ENCODE results near the gene EFCAB12.

EFCAB12 gene

DNA sequence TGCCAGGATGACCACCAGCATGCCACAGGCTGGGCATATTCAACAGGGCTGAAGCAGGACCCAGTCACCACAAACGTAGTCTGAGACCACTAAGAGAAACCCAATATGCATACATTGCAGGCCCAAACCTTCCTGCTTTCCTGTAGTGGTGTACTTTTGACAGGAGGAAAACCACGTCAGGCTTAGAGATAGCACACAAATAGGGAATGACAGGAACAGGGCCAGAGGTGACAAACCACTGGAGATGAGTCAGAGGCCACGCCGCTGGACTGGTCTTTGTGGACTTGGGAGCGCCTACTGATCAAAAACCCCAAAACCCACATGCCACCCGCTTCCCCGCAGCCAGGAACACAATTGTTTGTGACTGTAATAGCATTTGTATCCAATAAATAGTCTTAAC lies 3.6 kb upstream of the EFCAB12 start:
- TF ChIP-seq, protein P1, sequence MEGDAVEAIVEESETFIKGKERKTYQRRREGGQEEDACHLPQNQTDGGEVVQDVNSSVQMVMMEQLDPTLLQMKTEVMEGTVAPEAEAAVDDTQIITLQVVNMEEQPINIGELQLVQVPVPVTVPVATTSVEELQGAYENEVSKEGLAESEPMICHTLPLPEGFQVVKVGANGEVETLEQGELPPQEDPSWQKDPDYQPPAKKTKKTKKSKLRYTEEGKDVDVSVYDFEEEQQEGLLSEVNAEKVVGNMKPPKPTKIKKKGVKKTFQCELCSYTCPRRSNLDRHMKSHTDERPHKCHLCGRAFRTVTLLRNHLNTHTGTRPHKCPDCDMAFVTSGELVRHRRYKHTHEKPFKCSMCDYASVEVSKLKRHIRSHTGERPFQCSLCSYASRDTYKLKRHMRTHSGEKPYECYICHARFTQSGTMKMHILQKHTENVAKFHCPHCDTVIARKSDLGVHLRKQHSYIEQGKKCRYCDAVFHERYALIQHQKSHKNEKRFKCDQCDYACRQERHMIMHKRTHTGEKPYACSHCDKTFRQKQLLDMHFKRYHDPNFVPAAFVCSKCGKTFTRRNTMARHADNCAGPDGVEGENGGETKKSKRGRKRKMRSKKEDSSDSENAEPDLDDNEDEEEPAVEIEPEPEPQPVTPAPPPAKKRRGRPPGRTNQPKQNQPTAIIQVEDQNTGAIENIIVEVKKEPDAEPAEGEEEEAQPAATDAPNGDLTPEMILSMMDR (IDR thresholded peaks at IDR 0.05), result no peak
- no peak overlapping the region for H3K27ac ChIP-seq
- H3K36me3 ChIP-seq (ENCODE audit: control insufficient read depth, insufficient read depth, low read length), result no peaks in the 10 kb centered on the region
- H3K27me3 ChIP-seq (ENCODE audit: control insufficient read depth, insufficient read depth, low read length), result no peaks in the 10 kb centered on the region
- no peak overlapping the region for H3K4me2 ChIP-seq (ENCODE audit: low read length)
- H3K4me1 ChIP-seq, result peaks cover 18% of the 10 kb centered on the region
- H3K9ac ChIP-seq, result no peak overlapping the region
- H3K9me3 ChIP-seq (ENCODE audit: control insufficient read depth, low read length), result no peaks in the 10 kb centered on the region
- H2AFZ ChIP-seq, result no peak overlapping the region
- no peaks in the 10 kb centered on the region for H3K79me2 ChIP-seq
- no peak overlapping the region for H3K4me3 ChIP-seq (ENCODE audit: low read depth, low read length)

DNA sequence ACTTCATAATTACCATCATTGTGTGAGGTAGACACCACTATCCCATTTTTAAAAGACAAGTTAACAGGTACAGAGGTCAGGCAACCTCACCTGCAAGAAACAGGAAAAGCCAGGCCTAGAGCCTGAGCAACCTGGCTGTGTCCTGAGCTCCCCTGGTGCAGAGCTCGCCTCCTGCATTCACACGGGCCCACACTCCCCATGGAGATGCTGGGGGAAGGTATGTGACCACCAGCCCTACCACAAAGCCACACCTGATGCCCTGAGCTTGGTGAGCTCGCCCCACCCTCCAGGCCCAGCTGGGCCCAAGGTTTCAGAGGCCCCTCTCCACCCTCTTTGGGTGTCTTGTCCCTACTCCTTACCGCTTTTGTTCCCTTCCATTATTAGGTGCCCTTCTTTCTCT lies 1.2 kb upstream of the EFCAB12 start:
- no peak overlapping the region for H3K4me2 ChIP-seq (ENCODE audit: low read length)
- H3K27me3 ChIP-seq (ENCODE audit: control insufficient read depth, insufficient read depth, low read length), result no peaks in the 10 kb centered on the region
- H3K79me2 ChIP-seq, result no peaks in the 10 kb centered on the region
- H3K4me3 ChIP-seq (ENCODE audit: low read depth, low read length), result no peak overlapping the region
- TF ChIP-seq, protein P1 (IDR thresholded peaks at IDR 0.05), result no peak
- H3K36me3 ChIP-seq (ENCODE audit: control insufficient read depth, insufficient read depth, low read length), result no peaks in the 10 kb centered on the region
- no peak overlapping the region for H3K9ac ChIP-seq
- peaks cover 18% of the 10 kb centered on the region for H3K4me1 ChIP-seq
- H2AFZ ChIP-seq, result no peak overlapping the region
- H3K9me3 ChIP-seq (ENCODE audit: control insufficient read depth, low read length), result no peaks in the 10 kb centered on the region
- no peak overlapping the region for H3K27ac ChIP-seq

DNA sequence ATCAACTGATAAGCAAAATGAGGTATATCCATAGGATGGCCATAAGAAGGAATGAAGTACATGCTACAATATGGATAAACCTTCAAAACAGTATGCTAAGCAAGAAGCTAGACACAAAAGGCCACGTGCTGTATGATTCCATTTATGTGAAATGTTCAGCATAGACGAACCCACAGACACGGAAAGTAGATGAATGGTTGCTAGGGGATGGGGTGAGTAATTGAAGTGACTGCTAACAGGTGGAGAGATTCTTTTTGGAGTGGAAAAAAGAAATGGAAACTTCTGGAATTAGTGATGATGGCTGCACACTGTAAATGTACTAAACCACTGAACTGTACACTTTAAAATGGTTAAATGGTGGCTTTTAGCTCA lies 630 bp upstream of the EFCAB12 start:
- H3K9ac ChIP-seq, result no peak overlapping the region
- H3K79me2 ChIP-seq, result no peaks in the 10 kb centered on the region
- TF ChIP-seq, protein P1 (IDR thresholded peaks at IDR 0.05), result no peak
- H2AFZ ChIP-seq, result peak overlapping the region; percentile 92
- H3K4me2 ChIP-seq (ENCODE audit: low read length), result peak overlapping the region; percentile 100
- H3K36me3 ChIP-seq (ENCODE audit: control insufficient read depth, insufficient read depth, low read length), result no peaks in the 10 kb centered on the region
- H3K9me3 ChIP-seq (ENCODE audit: control insufficient read depth, low read length), result no peaks in the 10 kb centered on the region
- peak overlapping the region; percentile 61 for H3K27ac ChIP-seq
- no peaks in the 10 kb centered on the region for H3K27me3 ChIP-seq (ENCODE audit: control insufficient read depth, insufficient read depth, low read length)
- no peak overlapping the region for H3K4me3 ChIP-seq (ENCODE audit: low read depth, low read length)
- H3K4me1 ChIP-seq, result peaks cover 18% of the 10 kb centered on the region

DNA sequence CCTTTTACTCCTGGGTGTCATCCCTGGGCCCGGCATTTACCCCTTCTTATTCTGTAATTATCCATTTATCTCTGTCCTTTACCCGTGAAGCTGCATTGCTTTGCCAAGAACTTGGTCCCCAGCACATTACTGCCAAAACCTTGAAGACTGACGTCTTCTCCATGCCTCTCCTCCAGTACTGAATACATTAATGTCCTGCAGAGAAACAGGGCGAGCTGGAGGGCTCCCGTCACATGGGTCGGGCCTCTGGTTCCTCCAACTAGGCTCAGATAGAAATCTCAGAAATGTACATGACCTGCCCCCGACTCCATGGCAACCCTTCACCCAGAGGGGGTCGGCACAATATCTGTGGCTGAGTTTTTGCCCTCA lies 445 bp downstream of the EFCAB12 start:
- Histone ChIP-seq H3K4me3 (ENCODE audit: low read depth, low read length) (peak overlapping the region; percentile 90), H3K9me3 (ENCODE audit: control insufficient read depth, low read length) (no peaks in the 10 kb centered on the region), H3K9ac (no peak overlapping the region), H3K27ac (no peak overlapping the region), H3K4me2 (ENCODE audit: low read length) (peak overlapping the region; percentile 100), H3K4me1 (peaks cover 21% of the 10 kb centered on the region), H2AFZ (peak overlapping the region; percentile 92), H3K36me3 (ENCODE audit: control insufficient read depth, insufficient read depth, low read length) (no peaks in the 10 kb centered on the region), H3K27me3 (ENCODE audit: control insufficient read depth, insufficient read depth, low read length) (no peaks in the 10 kb centered on the region), H3K79me2 (no peaks in the 10 kb centered on the region)
- TF ChIP-seq, protein P1 (IDR thresholded peaks at IDR 0.05), result no peak

DNA sequence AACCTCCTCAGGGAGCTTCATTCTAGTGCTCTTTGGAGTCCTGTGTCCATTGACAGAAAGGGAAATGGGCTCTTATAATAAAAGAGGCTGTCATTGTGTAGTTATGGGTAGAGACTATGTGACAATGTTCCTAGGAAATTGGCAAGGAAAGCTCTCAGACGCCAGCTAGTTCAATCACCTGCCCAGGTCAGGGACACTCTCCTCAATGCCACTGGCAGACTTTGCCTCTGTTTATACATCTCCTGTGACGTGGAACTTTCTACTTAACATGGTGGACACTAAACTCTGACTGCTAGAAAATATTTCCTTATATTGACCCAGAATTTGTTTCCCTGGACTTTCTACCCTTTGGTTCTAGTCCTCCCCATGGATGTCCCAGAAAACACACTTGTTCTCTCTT lies 2.8 kb downstream of the EFCAB12 start:
- no peaks in the 10 kb centered on the region for H3K79me2 ChIP-seq
- H3K9me3 ChIP-seq (ENCODE audit: control insufficient read depth, low read length), result no peaks in the 10 kb centered on the region
- H3K36me3 ChIP-seq (ENCODE audit: control insufficient read depth, insufficient read depth, low read length), result no peaks in the 10 kb centered on the region
- no peak overlapping the region for H2AFZ ChIP-seq
- H3K27ac ChIP-seq, result no peak overlapping the region
- H3K9ac ChIP-seq, result no peak overlapping the region
- TF ChIP-seq, protein P1 (IDR thresholded peaks at IDR 0.05), result no peak
- no peak overlapping the region for H3K4me2 ChIP-seq (ENCODE audit: low read length)
- no peaks in the 10 kb centered on the region for H3K27me3 ChIP-seq (ENCODE audit: control insufficient read depth, insufficient read depth, low read length)
- no peak overlapping the region for H3K4me3 ChIP-seq (ENCODE audit: low read depth, low read length)
- peaks cover 25% of the 10 kb centered on the region for H3K4me1 ChIP-seq
